WTC11 (cell line): ENCODE data around the gene RBSN. TPM values are rescaled to one million over a fixed set of nuclear protein-coding genes. Genes with fewer than 3 reads are reported as not detected.

Experiments
- ATAC-seq: fragments of 200-7000 bp; cut with Tn5 transposase; 2 replicates; pipeline ENCODE4 v1.10.0; 2021; ENCODE audit warnings: mild to moderate bottlenecking, moderate library complexity
- CTCF ChIA-PET: fragments of 300-600 bp; sonication (Branson Sonifier 250); formaldehyde crosslinking; loops from one replicate; lab custom pipeline; 2021; ENCODE audit warnings: antibody characterized with exemption; lab: Charles Lee
- POLR2A ChIA-PET: fragments of 350-600 bp; sonication (Branson Sonifier 250); formaldehyde crosslinking; loops from one replicate; lab custom pipeline; 2021; ENCODE audit warnings: antibody characterized with exemption; lab: Charles Lee
- DNase-seq: peaks from one replicate; pipeline ENCODE4 v3.0.0; 2021; ENCODE audit warnings: low spot score
- H3K27ac Mint-ChIP-seq: 2 replicates; pipeline ENCODE4 v1.8.0; 2021; ENCODE audit warnings: mixed read lengths
- H3K27me3 Mint-ChIP-seq: 2 replicates; pipeline ENCODE4 v1.8.0; 2021; ENCODE audit warnings: low read depth, mild to moderate bottlenecking, moderate library complexity, mixed read lengths
- H3K36me3 Mint-ChIP-seq: 2 replicates; pipeline ENCODE4 v1.8.0; 2021; ENCODE audit warnings: mixed read lengths
- H3K4me1 Mint-ChIP-seq: 2 replicates; pipeline ENCODE4 v1.8.0; 2022; ENCODE audit warnings: mixed read lengths
- H3K4me3 Mint-ChIP-seq: 2 replicates; pipeline ENCODE4 v1.8.0; 2021; ENCODE audit warnings: mild to moderate bottlenecking, moderate library complexity, mixed read lengths
- H3K9me3 Mint-ChIP-seq: 2 replicates; pipeline ENCODE4 v1.8.0; 2021; ENCODE audit warnings: mixed read lengths
- CBFB ChIP-seq: sonication (generic); formaldehyde crosslinking; IDR thresholded peaks from 2 replicates; pipeline ENCODE4 v1.8.1; 2022; ENCODE audit warnings: mild to moderate bottlenecking, low read depth, missing genetic modification reagents
- CREM ChIP-seq: sonication (generic); formaldehyde crosslinking; IDR thresholded peaks from 2 replicates; pipeline ENCODE4 v1.8.1; 2022; ENCODE audit warnings: mild to moderate bottlenecking, missing genetic modification reagents, moderate library complexity
- GABPB1 ChIP-seq: sonication (generic); formaldehyde crosslinking; IDR thresholded peaks from 2 replicates; pipeline ENCODE4 v1.8.1; 2023; ENCODE audit warnings: mild to moderate bottlenecking, missing genetic modification reagents
- GRHL2 ChIP-seq: fragments of 250-450 bp; sonication (Bioruptor Pico); IDR thresholded peaks from 2 replicates; pipeline ENCODE4 v1.8.0; 2022; ENCODE audit warnings: mild to moderate bottlenecking, moderate library complexity; ENCODE audit not compliant: insufficient replicate concordance, severe bottlenecking
- MYBL2 ChIP-seq: sonication (generic); formaldehyde crosslinking; IDR thresholded peaks from 2 replicates; pipeline ENCODE4 v1.8.1; 2023; ENCODE audit warnings: mild to moderate bottlenecking, moderate library complexity, missing genetic modification reagents
- RELA ChIP-seq: sonication (generic); formaldehyde crosslinking; IDR thresholded peaks from 2 replicates; pipeline ENCODE4 v1.8.1; 2022; ENCODE audit warnings: missing genetic modification reagents, mild to moderate bottlenecking, borderline replicate concordance
- SMAD3 ChIP-seq: sonication (generic); formaldehyde crosslinking; IDR thresholded peaks from 2 replicates; pipeline ENCODE4 v1.8.0; 2022; ENCODE audit warnings: missing genetic modification reagents, mild to moderate bottlenecking, borderline replicate concordance
- ZNF138 ChIP-seq: sonication (generic); formaldehyde crosslinking; conservative IDR thresholded peaks from 2 replicates; pipeline ENCODE4 v1.8.1; 2022; ENCODE audit warnings: mild to moderate bottlenecking, moderate library complexity, missing genetic modification reagents
- ZNF396 ChIP-seq: fragments of 250-450 bp; sonication (Bioruptor Pico); IDR thresholded peaks from 2 replicates; pipeline ENCODE4 v1.8.0; 2021; ENCODE audit warnings: mild to moderate bottlenecking, moderate library complexity, borderline replicate concordance
- ZNF423 ChIP-seq: fragments of 250-450 bp; sonication (Bioruptor Pico); IDR thresholded peaks from 2 replicates; pipeline ENCODE4 v2.1.2; 2022; ENCODE audit warnings: mild to moderate bottlenecking, moderate library complexity
- total RNA-seq: library from RNA; stranded (reverse); gene quantifications from 3 replicates; pipeline ENCODE4 v1.2.3, GENCODE V29; 2021
- TF ChIP-seq, protein P1 (sequence below): sonication (generic); formaldehyde crosslinking; IDR thresholded peaks from 2 replicates; pipeline ENCODE4 v1.8.0; 2023; ENCODE audit warnings: mild to moderate bottlenecking, missing genetic modification reagents
- TF ChIP-seq, protein P2 (sequence below): fragments of 250-450 bp; sonication (Bioruptor Pico); IDR thresholded peaks from 2 replicates; pipeline ENCODE4 v1.9.0; 2021; ENCODE audit warnings: moderate library complexity, mild to moderate bottlenecking, inconsistent platforms, borderline replicate concordance
- TF ChIP-seq, protein P3 (sequence below): sonication (generic); formaldehyde crosslinking; IDR thresholded peaks from 2 replicates; pipeline ENCODE4 v1.8.1; 2022; ENCODE audit warnings: mild to moderate bottlenecking, missing genetic modification reagents, moderate library complexity, borderline replicate concordance
- TF ChIP-seq, protein P4 (sequence below): fragments of 250-450 bp; sonication (Bioruptor Pico); IDR thresholded peaks from 2 replicates; pipeline ENCODE4 v1.8.0; 2021; ENCODE audit warnings: mild to moderate bottlenecking
- TF ChIP-seq, protein P5 (sequence below): sonication (generic); formaldehyde crosslinking; IDR thresholded peaks from 2 replicates; pipeline ENCODE4 v1.8.0; 2023; ENCODE audit warnings: missing genetic modification reagents
- TF ChIP-seq, protein P6 (sequence below): sonication (generic); formaldehyde crosslinking; IDR thresholded peaks from 2 replicates; pipeline ENCODE4 v1.8.0; 2022; ENCODE audit warnings: mild to moderate bottlenecking, missing genetic modification reagents
- TF ChIP-seq, protein P7 (sequence below): fragments of 250-450 bp; sonication (Bioruptor Pico); conservative IDR thresholded peaks from 2 replicates; pipeline ENCODE4 v1.9.0; 2021; ENCODE audit warnings: mild to moderate bottlenecking
- TF ChIP-seq, protein P8 (sequence below): sonication (generic); formaldehyde crosslinking; IDR thresholded peaks from 2 replicates; pipeline ENCODE4 v1.8.1; 2022; ENCODE audit warnings: missing genetic modification reagents, borderline replicate concordance

The RBSN gene
- total RNA-seq, 1 experiment from 2014 or later: 24.2 TPM

DNA sequence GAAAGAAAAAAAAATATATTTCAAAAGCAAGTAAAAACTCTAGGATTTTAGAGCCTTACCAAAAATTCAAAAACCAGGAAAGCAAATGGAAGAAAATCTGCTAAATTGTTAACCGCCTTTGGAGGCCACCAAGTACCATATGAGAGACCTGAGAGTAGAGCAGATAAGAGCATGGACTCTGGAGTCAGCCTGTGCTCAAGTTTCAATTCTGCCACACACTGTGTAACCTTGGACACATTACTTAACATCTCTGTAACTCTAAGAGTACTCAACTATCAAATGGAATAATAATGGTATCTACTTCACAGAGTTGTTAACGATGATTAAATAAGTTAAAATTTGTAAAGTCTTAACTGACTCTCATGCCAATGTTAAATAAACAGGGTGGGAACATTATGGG lies 12.7 kb downstream of the RBSN start (continued):
- TF ChIP-seq, protein P1, sequence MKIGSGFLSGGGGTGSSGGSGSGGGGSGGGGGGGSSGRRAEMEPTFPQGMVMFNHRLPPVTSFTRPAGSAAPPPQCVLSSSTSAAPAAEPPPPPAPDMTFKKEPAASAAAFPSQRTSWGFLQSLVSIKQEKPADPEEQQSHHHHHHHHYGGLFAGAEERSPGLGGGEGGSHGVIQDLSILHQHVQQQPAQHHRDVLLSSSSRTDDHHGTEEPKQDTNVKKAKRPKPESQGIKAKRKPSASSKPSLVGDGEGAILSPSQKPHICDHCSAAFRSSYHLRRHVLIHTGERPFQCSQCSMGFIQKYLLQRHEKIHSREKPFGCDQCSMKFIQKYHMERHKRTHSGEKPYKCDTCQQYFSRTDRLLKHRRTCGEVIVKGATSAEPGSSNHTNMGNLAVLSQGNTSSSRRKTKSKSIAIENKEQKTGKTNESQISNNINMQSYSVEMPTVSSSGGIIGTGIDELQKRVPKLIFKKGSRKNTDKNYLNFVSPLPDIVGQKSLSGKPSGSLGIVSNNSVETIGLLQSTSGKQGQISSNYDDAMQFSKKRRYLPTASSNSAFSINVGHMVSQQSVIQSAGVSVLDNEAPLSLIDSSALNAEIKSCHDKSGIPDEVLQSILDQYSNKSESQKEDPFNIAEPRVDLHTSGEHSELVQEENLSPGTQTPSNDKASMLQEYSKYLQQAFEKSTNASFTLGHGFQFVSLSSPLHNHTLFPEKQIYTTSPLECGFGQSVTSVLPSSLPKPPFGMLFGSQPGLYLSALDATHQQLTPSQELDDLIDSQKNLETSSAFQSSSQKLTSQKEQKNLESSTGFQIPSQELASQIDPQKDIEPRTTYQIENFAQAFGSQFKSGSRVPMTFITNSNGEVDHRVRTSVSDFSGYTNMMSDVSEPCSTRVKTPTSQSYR (CRISPR knock-in tag): no peak
- TF ChIP-seq, protein P2, sequence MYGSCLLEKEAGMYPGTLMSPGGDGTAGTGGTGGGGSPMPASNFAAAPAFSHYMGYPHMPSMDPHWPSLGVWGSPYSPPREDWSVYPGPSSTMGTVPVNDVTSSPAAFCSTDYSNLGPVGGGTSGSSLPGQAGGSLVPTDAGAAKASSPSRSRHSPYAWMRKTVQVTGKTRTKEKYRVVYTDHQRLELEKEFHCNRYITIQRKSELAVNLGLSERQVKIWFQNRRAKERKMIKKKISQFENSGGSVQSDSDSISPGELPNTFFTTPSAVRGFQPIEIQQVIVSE (CRISPR knock-in tag): no peak

DNA sequence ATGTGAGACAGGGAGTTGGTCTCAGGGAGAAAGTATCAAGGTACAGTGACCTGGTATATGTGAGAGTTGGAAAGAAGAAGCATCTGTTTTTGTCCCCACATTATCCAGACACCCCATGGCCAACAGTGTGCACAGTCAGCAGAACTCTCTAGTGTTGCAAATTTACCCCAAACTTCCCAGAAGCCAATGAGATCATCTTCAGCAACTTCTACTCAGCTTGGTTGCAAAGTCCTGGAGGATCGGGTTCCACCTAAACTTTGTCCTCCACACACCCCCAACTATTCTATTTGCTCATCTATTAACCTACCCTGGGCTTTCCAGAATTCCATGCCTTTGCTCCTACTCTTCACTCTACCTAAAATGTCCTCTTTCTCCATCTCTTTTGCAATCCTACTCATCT lies 15.7 kb downstream of the RBSN start:
- H3K4me1 Mint-ChIP-seq: no peaks in the 10 kb centered on the region
- POLR2A ChIA-PET: no interaction called here
- H3K27ac Mint-ChIP-seq: no peak overlapping the region
- H3K4me3 Mint-ChIP-seq: no peak overlapping the region
- CTCF ChIA-PET: no interaction called here
- ATAC-seq (no peak), DNase-seq (no peak)
- no peaks in the 10 kb centered on the region for H3K9me3 Mint-ChIP-seq
- H3K27me3 Mint-ChIP-seq: no peaks in the 10 kb centered on the region
- peaks cover 38% of the 10 kb centered on the region for H3K36me3 Mint-ChIP-seq
- TF ChIP-seq GABPB1 (CRISPR knock-in tag): no peak
- TF ChIP-seq, protein P3, sequence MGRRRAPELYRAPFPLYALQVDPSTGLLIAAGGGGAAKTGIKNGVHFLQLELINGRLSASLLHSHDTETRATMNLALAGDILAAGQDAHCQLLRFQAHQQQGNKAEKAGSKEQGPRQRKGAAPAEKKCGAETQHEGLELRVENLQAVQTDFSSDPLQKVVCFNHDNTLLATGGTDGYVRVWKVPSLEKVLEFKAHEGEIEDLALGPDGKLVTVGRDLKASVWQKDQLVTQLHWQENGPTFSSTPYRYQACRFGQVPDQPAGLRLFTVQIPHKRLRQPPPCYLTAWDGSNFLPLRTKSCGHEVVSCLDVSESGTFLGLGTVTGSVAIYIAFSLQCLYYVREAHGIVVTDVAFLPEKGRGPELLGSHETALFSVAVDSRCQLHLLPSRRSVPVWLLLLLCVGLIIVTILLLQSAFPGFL: no peak
- TF ChIP-seq, protein P4, sequence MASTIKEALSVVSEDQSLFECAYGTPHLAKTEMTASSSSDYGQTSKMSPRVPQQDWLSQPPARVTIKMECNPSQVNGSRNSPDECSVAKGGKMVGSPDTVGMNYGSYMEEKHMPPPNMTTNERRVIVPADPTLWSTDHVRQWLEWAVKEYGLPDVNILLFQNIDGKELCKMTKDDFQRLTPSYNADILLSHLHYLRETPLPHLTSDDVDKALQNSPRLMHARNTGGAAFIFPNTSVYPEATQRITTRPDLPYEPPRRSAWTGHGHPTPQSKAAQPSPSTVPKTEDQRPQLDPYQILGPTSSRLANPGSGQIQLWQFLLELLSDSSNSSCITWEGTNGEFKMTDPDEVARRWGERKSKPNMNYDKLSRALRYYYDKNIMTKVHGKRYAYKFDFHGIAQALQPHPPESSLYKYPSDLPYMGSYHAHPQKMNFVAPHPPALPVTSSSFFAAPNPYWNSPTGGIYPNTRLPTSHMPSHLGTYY (CRISPR knock-in tag): no peak
- no peak for TF ChIP-seq CBFB
- no peak for TF ChIP-seq ZNF423 (CRISPR knock-in tag)
- TF ChIP-seq SMAD3 (CRISPR knock-in tag): no peak
- TF ChIP-seq GRHL2 (CRISPR knock-in tag): no peak
- TF ChIP-seq ZNF396: no peak
- TF ChIP-seq, protein P2 (CRISPR knock-in tag): no peak
- no peak for TF ChIP-seq ZNF138 (CRISPR knock-in tag)
- TF ChIP-seq, protein P5, sequence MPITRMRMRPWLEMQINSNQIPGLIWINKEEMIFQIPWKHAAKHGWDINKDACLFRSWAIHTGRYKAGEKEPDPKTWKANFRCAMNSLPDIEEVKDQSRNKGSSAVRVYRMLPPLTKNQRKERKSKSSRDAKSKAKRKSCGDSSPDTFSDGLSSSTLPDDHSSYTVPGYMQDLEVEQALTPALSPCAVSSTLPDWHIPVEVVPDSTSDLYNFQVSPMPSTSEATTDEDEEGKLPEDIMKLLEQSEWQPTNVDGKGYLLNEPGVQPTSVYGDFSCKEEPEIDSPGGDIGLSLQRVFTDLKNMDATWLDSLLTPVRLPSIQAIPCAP: no peak
- TF ChIP-seq, protein P6, sequence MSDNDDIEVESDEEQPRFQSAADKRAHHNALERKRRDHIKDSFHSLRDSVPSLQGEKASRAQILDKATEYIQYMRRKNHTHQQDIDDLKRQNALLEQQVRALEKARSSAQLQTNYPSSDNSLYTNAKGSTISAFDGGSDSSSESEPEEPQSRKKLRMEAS (CRISPR knock-in tag): no peak

DNA sequence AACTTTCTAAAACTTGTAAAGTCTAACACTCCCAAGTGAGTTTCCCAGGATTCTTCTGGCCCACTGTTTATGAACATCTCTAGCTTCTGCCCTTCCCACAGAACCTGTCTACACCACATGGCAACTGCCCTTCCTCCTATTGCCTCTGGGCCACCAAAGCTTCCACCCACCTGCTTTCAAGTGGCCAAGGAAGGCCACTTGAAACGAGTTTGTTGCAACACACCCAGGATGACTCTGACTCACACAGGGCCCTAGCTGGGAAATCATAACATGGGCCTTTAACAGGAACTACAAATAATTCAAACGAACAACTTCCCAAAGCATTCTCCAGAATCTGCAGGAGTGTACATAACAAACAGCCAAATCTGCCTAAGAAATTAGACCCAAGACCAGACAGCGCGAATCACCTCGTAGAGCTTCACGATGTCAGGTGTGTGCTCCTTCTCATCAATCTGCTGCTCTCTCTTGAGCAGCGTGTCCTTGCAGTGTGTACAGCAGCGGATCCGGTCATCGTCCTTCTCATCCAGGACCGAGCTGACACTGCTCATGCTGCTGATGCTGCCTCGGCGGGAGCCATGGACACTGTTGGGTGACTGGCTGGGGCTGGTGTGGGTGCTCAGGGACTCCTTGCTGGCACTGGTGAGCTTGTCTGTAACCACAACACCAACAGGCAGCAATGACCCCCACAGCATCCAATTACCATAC lies 16.8 kb downstream of the RBSN start:
- no peak overlapping the region for H3K4me3 Mint-ChIP-seq
- no peak for DNase-seq
- H3K4me1 Mint-ChIP-seq: no peaks in the 10 kb centered on the region
- no peaks in the 10 kb centered on the region for H3K9me3 Mint-ChIP-seq
- no peak for ATAC-seq
- ChIA-PET CTCF (interaction anchor here (0.9 kb wide), 1 partner anchor 13 kb away, joined by 3 read pairs; no protein-coding TSS in a partner anchor), POLR2A (interaction anchor here (0.9 kb wide), 1 partner anchor 17 kb away, joined by 3 read pairs; the partner anchor contains the start of gene RBSN)
- H3K27ac Mint-ChIP-seq: no peak overlapping the region
- peaks cover 47% of the 10 kb centered on the region for H3K36me3 Mint-ChIP-seq
- H3K27me3 Mint-ChIP-seq: no peaks in the 10 kb centered on the region
- TF ChIP-seq ZNF396: no peak
- no peak for TF ChIP-seq GABPB1 (CRISPR knock-in tag)
- no peak for TF ChIP-seq CREM (CRISPR knock-in tag)
- no peak for TF ChIP-seq MYBL2 (CRISPR knock-in tag)
- no peak for TF ChIP-seq RELA (CRISPR knock-in tag)
- TF ChIP-seq, protein P5: no peak
- TF ChIP-seq, protein P7, sequence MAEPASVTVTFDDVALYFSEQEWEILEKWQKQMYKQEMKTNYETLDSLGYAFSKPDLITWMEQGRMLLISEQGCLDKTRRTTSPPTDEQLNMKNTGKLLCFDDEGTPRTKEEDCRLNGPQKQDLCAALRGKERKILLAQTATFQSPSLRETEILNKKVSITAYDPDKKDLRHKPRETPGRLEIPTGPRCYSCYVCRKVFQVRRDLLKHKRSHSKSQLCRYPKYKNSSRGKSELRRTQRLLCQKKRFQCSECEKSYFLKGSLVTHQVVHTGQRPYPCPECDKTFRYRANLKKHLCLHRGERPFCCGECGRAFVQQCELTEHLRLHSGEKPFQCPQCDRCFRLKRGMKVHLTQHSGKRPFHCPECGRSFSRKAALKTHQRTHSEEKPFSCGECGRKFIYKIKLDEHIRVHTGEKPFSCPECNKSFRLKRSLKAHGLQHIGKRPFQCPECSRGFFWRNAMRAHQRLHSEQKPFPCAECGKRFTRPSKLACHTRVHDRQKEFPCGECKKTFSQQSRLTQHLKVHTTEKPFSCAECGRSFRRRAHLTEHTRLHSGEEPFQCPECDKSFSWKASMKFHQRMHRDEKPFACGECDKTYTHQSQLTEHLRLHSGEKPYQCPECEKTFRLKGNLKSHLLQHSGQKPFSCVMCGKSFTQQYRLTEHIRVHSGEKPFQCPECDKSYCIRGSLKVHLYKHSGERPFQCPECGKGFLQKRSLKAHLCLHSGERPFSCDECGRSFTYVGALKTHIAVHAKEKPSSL (CRISPR knock-in tag): no peak
- no peak for TF ChIP-seq CBFB
- TF ChIP-seq, protein P8, sequence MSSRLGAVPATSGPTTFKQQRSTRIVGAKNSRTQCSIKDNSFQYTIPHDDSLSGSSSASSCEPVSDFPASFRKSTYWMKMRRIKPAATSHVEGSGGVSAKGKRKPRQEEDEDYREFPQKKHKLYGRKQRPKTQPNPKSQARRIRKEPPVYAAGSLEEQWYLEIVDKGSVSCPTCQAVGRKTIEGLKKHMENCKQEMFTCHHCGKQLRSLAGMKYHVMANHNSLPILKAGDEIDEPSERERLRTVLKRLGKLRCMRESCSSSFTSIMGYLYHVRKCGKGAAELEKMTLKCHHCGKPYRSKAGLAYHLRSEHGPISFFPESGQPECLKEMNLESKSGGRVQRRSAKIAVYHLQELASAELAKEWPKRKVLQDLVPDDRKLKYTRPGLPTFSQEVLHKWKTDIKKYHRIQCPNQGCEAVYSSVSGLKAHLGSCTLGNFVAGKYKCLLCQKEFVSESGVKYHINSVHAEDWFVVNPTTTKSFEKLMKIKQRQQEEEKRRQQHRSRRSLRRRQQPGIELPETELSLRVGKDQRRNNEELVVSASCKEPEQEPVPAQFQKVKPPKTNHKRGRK (CRISPR knock-in tag): no peak
